SK-N-SH treated with all-trans-retinoic acid at 6 μM for 48 hours (cell line): Measurements from ENCODE around the gene SDR42E2.

Experiments
- ATAC-seq: fragments of 200-7000 bp; cut with Tn5 transposase; 3 replicates; pipeline ENCODE4 v1.9.1; 2020; ENCODE audit warnings: mild to moderate bottlenecking, moderate library complexity
- ARNTL ChIP-seq: fragments of 450-650 bp; formaldehyde crosslinking; IDR thresholded peaks from 2 replicates; pipeline ENCODE4 v1.5.0; 2020; ENCODE audit warnings: low read depth, mild to moderate bottlenecking, moderate library complexity, borderline replicate concordance
- CSDC2 ChIP-seq: fragments of 250-450 bp; sonication (Bioruptor Pico); IDR thresholded peaks from 2 replicates; pipeline ENCODE4 v1.5.0; 2020; ENCODE audit warnings: mild to moderate bottlenecking, moderate library complexity
- ESRRG ChIP-seq: fragments of 250-450 bp; sonication (Bioruptor Pico); IDR thresholded peaks from 2 replicates; pipeline ENCODE4 v1.6.1; 2021; ENCODE audit warnings: mild to moderate bottlenecking
- GLIS3 ChIP-seq: fragments of 250-450 bp; sonication (Bioruptor Pico); IDR thresholded peaks from 2 replicates; pipeline ENCODE4 v1.5.0; 2020; ENCODE audit warnings: mild to moderate bottlenecking, moderate library complexity
- ISL1 ChIP-seq: fragments of 250-450 bp; sonication (Bioruptor Pico); IDR thresholded peaks from 2 replicates; pipeline ENCODE4 v2.1.2; 2022; ENCODE audit warnings: mild to moderate bottlenecking, moderate library complexity
- OSR1 ChIP-seq: fragments of 250-450 bp; sonication (Bioruptor Pico); IDR thresholded peaks from 2 replicates; pipeline ENCODE4 v1.8.0; 2022; ENCODE audit warnings: moderate library complexity, mild to moderate bottlenecking, inconsistent platforms
- PPARA ChIP-seq: fragments of 250-450 bp; sonication (Bioruptor Pico); IDR thresholded peaks from 2 replicates; pipeline ENCODE4 v1.5.0; 2020; ENCODE audit warnings: mild to moderate bottlenecking, borderline replicate concordance
- RARB ChIP-seq: fragments of 250-450 bp; sonication (Bioruptor Pico); IDR thresholded peaks from 2 replicates; pipeline ENCODE4 v1.8.0; 2021; ENCODE audit warnings: mild to moderate bottlenecking, moderate library complexity
- SNAI2 ChIP-seq: fragments of 250-450 bp; sonication (Bioruptor Pico); IDR thresholded peaks from 2 replicates; pipeline ENCODE4 v1.5.0; 2020; ENCODE audit warnings: mild to moderate bottlenecking, moderate library complexity
- TCF4 ChIP-seq: fragments of 250-450 bp; sonication (Bioruptor Pico); IDR thresholded peaks from 2 replicates; pipeline ENCODE4 v1.8.0; 2021; ENCODE audit warnings: mild to moderate bottlenecking, moderate library complexity, borderline replicate concordance
- TOX ChIP-seq: fragments of 250-450 bp; sonication (Bioruptor Pico); IDR thresholded peaks from 2 replicates; pipeline ENCODE4 v1.8.0; 2021; ENCODE audit warnings: mild to moderate bottlenecking, moderate library complexity, borderline replicate concordance
- ZC3H10 ChIP-seq: fragments of 250-450 bp; sonication (Bioruptor Pico); IDR thresholded peaks from 2 replicates; pipeline ENCODE4 v1.5.1; 2021; ENCODE audit warnings: mild to moderate bottlenecking, moderate library complexity
- ZFP3 ChIP-seq: fragments of 250-450 bp; sonication (Bioruptor Pico); IDR thresholded peaks from 2 replicates; pipeline ENCODE4 v1.5.0; 2020; ENCODE audit warnings: mild to moderate bottlenecking, moderate library complexity
- ZFP30 ChIP-seq: fragments of 450-650 bp; formaldehyde crosslinking; IDR thresholded peaks from 2 replicates; pipeline ENCODE4 v1.5.0; 2022; ENCODE audit warnings: mild to moderate bottlenecking, moderate library complexity
- ZNF565 ChIP-seq: fragments of 450-650 bp; formaldehyde crosslinking; conservative IDR thresholded peaks from 2 replicates; pipeline ENCODE4 v1.5.0; 2020; ENCODE audit warnings: low read depth, mild to moderate bottlenecking, moderate library complexity
- TF ChIP-seq, protein P1 (sequence below): fragments of 250-450 bp; sonication (Bioruptor Pico); IDR thresholded peaks from 2 replicates; pipeline ENCODE4 v1.5.0; 2020; ENCODE audit warnings: mild to moderate bottlenecking, moderate library complexity
- TF ChIP-seq, protein P2 (sequence below): fragments of 250-450 bp; sonication (Bioruptor Pico); IDR thresholded peaks from 2 replicates; pipeline ENCODE4 v1.5.1; 2021; ENCODE audit warnings: mild to moderate bottlenecking, moderate library complexity
- TF ChIP-seq, protein P3 (sequence below): fragments of 250-450 bp; sonication (Bioruptor Pico); IDR thresholded peaks from 2 replicates; pipeline ENCODE4 v1.8.0; 2020; ENCODE audit warnings: mild to moderate bottlenecking, moderate library complexity, borderline replicate concordance
- TF ChIP-seq, protein P4 (sequence below): fragments of 250-450 bp; sonication (Bioruptor Pico); IDR thresholded peaks from 2 replicates; pipeline ENCODE4 v1.8.0; 2021; ENCODE audit warnings: low read depth, mild to moderate bottlenecking, moderate library complexity, borderline replicate concordance
- TF ChIP-seq, protein P5 (sequence below): fragments of 250-450 bp; sonication (Bioruptor Pico); IDR thresholded peaks from 2 replicates; pipeline ENCODE4 v1.5.1; 2020; ENCODE audit warnings: low read depth, mild to moderate bottlenecking, moderate library complexity

Gene SDR42E2

DNA sequence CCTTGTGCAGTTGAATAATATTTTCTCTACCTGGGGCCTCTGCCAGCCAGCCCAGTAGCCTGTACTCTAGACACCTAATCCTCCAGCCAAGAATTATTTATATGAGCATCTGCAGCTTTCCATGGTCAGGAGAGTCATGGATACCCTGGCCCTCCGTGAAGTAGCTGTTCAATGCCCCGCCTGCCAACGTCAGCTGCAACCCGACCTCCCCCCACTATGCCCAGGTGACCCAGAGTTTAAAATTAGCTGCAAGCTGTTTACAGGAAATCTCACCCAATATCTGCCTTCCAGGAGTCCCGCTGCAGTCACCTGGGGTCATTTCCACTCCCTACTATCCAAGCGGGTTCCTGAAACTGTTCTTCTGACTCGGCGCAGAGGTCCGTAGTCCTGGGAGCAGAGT, 12.3 kb downstream of the SDR42E2 start:
- ATAC-seq = no peak
- no peak for TF ChIP-seq GLIS3
- TF ChIP-seq, protein P1, sequence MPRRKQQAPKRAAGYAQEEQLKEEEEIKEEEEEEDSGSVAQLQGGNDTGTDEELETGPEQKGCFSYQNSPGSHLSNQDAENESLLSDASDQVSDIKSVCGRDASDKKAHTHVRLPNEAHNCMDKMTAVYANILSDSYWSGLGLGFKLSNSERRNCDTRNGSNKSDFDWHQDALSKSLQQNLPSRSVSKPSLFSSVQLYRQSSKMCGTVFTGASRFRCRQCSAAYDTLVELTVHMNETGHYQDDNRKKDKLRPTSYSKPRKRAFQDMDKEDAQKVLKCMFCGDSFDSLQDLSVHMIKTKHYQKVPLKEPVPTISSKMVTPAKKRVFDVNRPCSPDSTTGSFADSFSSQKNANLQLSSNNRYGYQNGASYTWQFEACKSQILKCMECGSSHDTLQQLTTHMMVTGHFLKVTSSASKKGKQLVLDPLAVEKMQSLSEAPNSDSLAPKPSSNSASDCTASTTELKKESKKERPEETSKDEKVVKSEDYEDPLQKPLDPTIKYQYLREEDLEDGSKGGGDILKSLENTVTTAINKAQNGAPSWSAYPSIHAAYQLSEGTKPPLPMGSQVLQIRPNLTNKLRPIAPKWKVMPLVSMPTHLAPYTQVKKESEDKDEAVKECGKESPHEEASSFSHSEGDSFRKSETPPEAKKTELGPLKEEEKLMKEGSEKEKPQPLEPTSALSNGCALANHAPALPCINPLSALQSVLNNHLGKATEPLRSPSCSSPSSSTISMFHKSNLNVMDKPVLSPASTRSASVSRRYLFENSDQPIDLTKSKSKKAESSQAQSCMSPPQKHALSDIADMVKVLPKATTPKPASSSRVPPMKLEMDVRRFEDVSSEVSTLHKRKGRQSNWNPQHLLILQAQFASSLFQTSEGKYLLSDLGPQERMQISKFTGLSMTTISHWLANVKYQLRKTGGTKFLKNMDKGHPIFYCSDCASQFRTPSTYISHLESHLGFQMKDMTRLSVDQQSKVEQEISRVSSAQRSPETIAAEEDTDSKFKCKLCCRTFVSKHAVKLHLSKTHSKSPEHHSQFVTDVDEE (CRISPR knock-in tag) = no peak
- no peak for TF ChIP-seq SNAI2 (CRISPR knock-in tag)
- no peak for TF ChIP-seq CSDC2
- TF ChIP-seq, protein P2, sequence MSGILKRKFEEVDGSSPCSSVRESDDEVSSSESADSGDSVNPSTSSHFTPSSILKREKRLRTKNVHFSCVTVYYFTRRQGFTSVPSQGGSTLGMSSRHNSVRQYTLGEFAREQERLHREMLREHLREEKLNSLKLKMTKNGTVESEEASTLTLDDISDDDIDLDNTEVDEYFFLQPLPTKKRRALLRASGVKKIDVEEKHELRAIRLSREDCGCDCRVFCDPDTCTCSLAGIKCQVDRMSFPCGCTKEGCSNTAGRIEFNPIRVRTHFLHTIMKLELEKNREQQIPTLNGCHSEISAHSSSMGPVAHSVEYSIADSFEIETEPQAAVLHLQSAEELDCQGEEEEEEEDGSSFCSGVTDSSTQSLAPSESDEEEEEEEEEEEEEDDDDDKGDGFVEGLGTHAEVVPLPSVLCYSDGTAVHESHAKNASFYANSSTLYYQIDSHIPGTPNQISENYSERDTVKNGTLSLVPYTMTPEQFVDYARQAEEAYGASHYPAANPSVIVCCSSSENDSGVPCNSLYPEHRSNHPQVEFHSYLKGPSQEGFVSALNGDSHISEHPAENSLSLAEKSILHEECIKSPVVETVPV = no peak
- no peak for TF ChIP-seq PPARA (CRISPR knock-in tag)
- no peak for TF ChIP-seq OSR1 (CRISPR knock-in tag)

DNA sequence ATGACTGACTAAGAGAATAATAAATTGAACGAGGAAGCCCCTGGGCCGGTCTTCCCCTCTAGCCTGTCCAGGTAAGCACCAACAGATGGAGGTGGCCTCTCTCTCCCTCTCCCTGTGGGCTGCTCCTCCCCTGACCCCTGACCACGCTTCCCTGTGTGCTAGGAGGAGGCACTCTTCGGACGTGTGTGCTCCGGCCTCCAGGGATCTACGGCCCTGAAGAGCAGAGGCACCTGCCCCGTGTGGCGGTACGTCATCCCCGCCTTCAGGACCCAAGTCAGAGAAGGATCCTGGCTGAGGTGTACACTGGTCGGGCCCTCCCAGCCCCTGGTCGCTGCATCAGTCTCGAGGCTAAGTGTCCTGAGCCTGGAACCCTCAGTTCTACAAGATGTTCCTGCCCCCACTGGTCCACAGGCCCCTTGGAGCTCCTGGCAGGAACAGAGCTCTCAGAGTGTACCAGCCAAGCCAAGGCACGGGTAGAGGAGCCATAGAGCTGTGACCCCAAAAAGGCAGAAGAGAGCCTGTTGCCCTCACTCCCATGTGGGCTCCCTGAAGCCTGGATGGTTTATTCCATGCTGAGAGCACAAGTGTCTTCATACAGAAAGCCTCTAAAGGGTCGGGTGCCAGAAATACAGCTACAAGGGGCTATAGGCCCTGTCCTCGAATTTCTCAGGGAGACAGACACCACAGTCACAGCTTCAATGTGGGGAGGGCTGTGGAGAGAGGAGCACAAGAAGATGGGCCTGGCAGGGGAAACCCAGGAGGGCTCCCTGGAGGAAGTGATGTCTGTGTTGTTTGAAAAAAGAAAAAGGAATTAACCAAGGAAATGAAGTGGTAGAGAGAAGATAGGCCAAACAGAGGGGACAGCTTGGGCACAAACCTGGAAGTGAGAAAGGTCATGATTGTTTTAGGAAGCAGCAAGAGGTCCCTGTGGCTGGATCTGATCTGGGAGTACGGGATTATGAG, 15.9 kb downstream of the SDR42E2 start:
- TF ChIP-seq RARB (CRISPR knock-in tag) (no peak), PPARA (CRISPR knock-in tag) (no peak), ESRRG (CRISPR knock-in tag) (no peak)
- TF ChIP-seq, protein P2 = no peak
- TF ChIP-seq, protein P3, sequence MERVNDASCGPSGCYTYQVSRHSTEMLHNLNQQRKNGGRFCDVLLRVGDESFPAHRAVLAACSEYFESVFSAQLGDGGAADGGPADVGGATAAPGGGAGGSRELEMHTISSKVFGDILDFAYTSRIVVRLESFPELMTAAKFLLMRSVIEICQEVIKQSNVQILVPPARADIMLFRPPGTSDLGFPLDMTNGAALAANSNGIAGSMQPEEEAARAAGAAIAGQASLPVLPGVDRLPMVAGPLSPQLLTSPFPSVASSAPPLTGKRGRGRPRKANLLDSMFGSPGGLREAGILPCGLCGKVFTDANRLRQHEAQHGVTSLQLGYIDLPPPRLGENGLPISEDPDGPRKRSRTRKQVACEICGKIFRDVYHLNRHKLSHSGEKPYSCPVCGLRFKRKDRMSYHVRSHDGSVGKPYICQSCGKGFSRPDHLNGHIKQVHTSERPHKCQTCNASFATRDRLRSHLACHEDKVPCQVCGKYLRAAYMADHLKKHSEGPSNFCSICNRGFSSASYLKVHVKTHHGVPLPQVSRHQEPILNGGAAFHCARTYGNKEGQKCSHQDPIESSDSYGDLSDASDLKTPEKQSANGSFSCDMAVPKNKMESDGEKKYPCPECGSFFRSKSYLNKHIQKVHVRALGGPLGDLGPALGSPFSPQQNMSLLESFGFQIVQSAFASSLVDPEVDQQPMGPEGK (CRISPR knock-in tag) = no peak
- ATAC-seq = no peak

DNA sequence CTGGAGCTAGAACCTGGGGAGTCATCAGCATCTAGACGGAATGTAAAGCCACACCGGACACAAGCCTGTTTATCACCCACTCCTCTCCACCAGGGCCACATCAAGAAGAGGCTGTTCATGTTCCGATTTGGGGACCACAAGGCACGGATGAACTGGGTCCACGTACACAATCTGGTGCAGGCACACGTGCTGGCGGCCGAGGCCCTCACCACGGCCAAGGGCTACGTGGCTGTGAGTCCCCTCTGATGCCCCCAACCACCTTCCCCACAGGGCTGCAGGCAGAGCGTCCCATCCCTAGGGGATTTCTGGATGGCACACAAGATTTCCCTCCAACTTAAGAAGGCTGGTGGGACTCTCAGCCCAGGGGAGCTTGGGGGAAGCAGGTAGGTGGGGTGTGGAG, 19.1 kb downstream of the SDR42E2 start:
- ATAC-seq = no peak
- no peak for TF ChIP-seq CSDC2
- no peak for TF ChIP-seq ZNF565 (CRISPR knock-in tag)
- TF ChIP-seq ISL1 (CRISPR knock-in tag) = no peak
- no peak for TF ChIP-seq TOX (CRISPR knock-in tag)
- TF ChIP-seq, protein P4, sequence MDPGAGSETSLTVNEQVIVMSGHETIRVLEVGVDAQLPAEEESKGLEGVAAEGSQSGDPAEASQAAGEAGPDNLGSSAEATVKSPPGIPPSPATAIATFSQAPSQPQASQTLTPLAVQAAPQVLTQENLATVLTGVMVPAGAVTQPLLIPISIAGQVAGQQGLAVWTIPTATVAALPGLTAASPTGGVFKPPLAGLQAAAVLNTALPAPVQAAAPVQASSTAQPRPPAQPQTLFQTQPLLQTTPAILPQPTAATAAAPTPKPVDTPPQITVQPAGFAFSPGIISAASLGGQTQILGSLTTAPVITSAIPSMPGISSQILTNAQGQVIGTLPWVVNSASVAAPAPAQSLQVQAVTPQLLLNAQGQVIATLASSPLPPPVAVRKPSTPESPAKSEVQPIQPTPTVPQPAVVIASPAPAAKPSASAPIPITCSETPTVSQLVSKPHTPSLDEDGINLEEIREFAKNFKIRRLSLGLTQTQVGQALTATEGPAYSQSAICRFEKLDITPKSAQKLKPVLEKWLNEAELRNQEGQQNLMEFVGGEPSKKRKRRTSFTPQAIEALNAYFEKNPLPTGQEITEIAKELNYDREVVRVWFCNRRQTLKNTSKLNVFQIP (CRISPR knock-in tag) = no peak
- TF ChIP-seq, protein P2 = no peak
- TF ChIP-seq ZFP30 (CRISPR knock-in tag) = no peak
- no peak for TF ChIP-seq SNAI2 (CRISPR knock-in tag)

DNA sequence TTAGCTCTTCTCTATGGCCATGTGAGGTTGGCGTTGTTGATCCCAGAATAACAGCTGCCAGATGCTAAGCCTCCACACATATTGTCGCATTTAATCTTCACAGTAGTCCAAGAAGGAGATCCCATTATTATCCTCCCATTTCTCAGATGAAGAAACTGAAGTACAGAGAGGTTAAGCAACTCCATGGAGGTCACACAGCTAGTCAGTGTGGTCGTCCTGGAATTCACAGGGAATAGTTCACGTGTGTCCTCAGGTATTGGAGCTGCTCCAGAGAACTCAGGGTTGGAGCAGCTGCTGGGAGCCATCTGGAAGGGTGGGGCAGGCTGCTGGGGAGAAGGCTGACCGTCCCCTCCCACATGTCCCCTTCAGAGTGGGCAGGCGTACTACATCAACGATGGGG, 19.5 kb downstream of the SDR42E2 start:
- TF ChIP-seq ESRRG (CRISPR knock-in tag) (no peak), ZFP30 (CRISPR knock-in tag) (no peak), ZC3H10 (CRISPR knock-in tag) (no peak), TOX (CRISPR knock-in tag) (no peak), TCF4 (CRISPR knock-in tag) (no peak), ARNTL (CRISPR knock-in tag) (no peak), ZFP3 (no peak)
- TF ChIP-seq, protein P5, sequence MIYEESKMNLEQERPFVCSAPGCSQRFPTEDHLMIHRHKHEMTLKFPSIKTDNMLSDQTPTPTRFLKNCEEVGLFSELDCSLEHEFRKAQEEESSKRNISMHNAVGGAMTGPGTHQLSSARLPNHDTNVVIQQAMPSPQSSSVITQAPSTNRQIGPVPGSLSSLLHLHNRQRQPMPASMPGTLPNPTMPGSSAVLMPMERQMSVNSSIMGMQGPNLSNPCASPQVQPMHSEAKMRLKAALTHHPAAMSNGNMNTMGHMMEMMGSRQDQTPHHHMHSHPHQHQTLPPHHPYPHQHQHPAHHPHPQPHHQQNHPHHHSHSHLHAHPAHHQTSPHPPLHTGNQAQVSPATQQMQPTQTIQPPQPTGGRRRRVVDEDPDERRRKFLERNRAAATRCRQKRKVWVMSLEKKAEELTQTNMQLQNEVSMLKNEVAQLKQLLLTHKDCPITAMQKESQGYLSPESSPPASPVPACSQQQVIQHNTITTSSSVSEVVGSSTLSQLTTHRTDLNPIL (CRISPR knock-in tag) = no peak
- TF ChIP-seq, protein P3 (CRISPR knock-in tag) = no peak
- ATAC-seq = no peak
